ENCODE results near the gene TPBG.

- TF ChIP-seq TAF1 (IDR thresholded peaks at IDR 0.05; ENCODE audit: borderline replicate concordance, low read depth, low read length) (no peak), POLR2AphosphoS5 (IDR thresholded peaks at IDR 0.05; ENCODE audit: low read depth, low read length) (no peak)
Observed at GRCh38 chr6:82408952-82409431, 45.4 kb downstream of the TPBG start.

Measured in GM12892 (cell line).